ENCODE results near the gene NAT16.

- TF ChIP-seq CTCF (IDR thresholded peaks at IDR 0.05; ENCODE audit: borderline replicate concordance, extremely low read depth, low read length, poor library complexity, severe bottlenecking) (no peak), EZH2 (IDR thresholded peaks at IDR 0.05; ENCODE audit: borderline replicate concordance, low read depth, low read length, severe bottlenecking) (no peak)
Measured at GRCh38 chr7:101177644-101178043, 2.4 kb downstream of the NAT16 start.

All from DND-41 (cell line).